Panc1 (cell line): Measurements from ENCODE around the gene RSU1. TPM values are rescaled to one million over a fixed set of nuclear protein-coding genes. Genes with fewer than 3 reads are reported as not detected.

ENCODE experiments used
- ATAC-seq: fragments of 200-7000 bp; cut with Tn5 transposase; 2 replicates; pipeline ENCODE4 v1.9.1; 2020; ENCODE audit warnings: mild to moderate bottlenecking, moderate library complexity
- BruUV-seq: library from RNA; stranded (reverse); fragments of 400-500 nt; replicated peaks from 2 replicates; lab custom pipeline; 2021; lab: Mats Ljungman, UMichigan
- CTCF ChIA-PET: fragments of 300-600 bp; sonication (Branson Sonifier 250); formaldehyde crosslinking; loops from one replicate; lab custom pipeline; 2022; ENCODE audit warnings: antibody characterized with exemption; lab: Charles Lee
- POLR2A ChIA-PET: fragments of 300-600 bp; sonication (Branson Sonifier 250); formaldehyde crosslinking; loops from one replicate; lab custom pipeline; 2022; ENCODE audit warnings: antibody characterized with exemption; lab: Charles Lee
- DNase-seq: peaks from one replicate; pipeline ENCODE4 v3.0.0-alpha.2; 2010; ENCODE audit warnings: low read depth, low spot score
- H3K27ac ChIP-seq: 2 replicates; pipeline ENCODE4 v1.5.1; 2011; ENCODE audit warnings: mild to moderate bottlenecking, low read length, inconsistent platforms
- H3K27me3 ChIP-seq: fragments of 200-500 bp; sonication (Bioruptor generic); 2 replicates; pipeline ENCODE4 v1.6.0; 2014; ENCODE audit warnings: low read length, inconsistent platforms; ENCODE audit not compliant: control insufficient read depth, insufficient read depth
- H3K36me3 ChIP-seq: fragments of 200-500 bp; sonication (Bioruptor generic); 2 replicates; pipeline ENCODE4 v1.5.1; 2014; ENCODE audit warnings: inconsistent platforms, mild to moderate bottlenecking, low read length, moderate library complexity; ENCODE audit not compliant: control insufficient read depth, insufficient read depth
- H3K4me1 ChIP-seq: 2 replicates; pipeline ENCODE4 v1.5.1; 2011; ENCODE audit warnings: inconsistent platforms, mild to moderate bottlenecking, low read length, moderate library complexity; ENCODE audit not compliant: control insufficient read depth, insufficient read depth
- H3K4me3 ChIP-seq, 2 experiments: 2 replicates each; pipeline ENCODE4 v1.5.1; 2011 to 2012; ENCODE audit warnings: low read depth in 2 of 2, low read length in 2 of 2, mild to moderate bottlenecking in 2 of 2, inconsistent platforms in 1 of 2, moderate library complexity in 1 of 2
- H3K9me3 ChIP-seq: fragments of 200-500 bp; sonication (Bioruptor generic); 2 replicates; pipeline ENCODE4 v1.5.1; 2014; ENCODE audit warnings: low read depth, mild to moderate bottlenecking, inconsistent platforms, low read length, moderate library complexity; ENCODE audit not compliant: control insufficient read depth, insufficient read depth
- CTCF ChIP-seq: fragments of 450-650 bp; IDR thresholded peaks from 2 replicates; pipeline ENCODE4 v1.5.1; 2017; ENCODE audit warnings: mild to moderate bottlenecking
- POLR2AphosphoS5 ChIP-seq: IDR thresholded peaks from 2 replicates; pipeline ENCODE4 v1.6.1; 2012; ENCODE audit warnings: mild to moderate bottlenecking, low read depth, low read length, moderate library complexity
- SIN3A ChIP-seq: IDR thresholded peaks from 2 replicates; pipeline ENCODE4 v1.6.1; 2012; ENCODE audit warnings: low read depth, mild to moderate bottlenecking, low read length, moderate library complexity, borderline replicate concordance; ENCODE audit not compliant: insufficient read depth
- TCF7L2 ChIP-seq: IDR thresholded peaks from 2 replicates; pipeline ENCODE4 v1.6.1; 2011; ENCODE audit warnings: mild to moderate bottlenecking, low read depth, low read length, inconsistent platforms
- in situ Hi-C: cut with HindIII; loops from 2 replicates; pipeline ENCODE4 v1.10.0; 2016; ENCODE audit warnings: low sequenced_read_pairs, low pct_unique_long_range_greater_than_20kb
- intact Hi-C: fragments of 100-400 bp; cut with micrococcal nuclease; formaldehyde crosslinking; loops from one replicate; pipeline ENCODE4 v1.10.0; 2022; ENCODE audit not compliant: unreplicated experiment
- total RNA-seq: library from RNA; stranded (reverse); gene quantifications from one replicate; pipeline ENCODE4 v1.2.1, GENCODE V29; 2021; ENCODE audit not compliant: unreplicated experiment
- TF ChIP-seq, protein P1 (sequence below), 2 experiments: IDR thresholded peaks; 2 replicates each; pipeline ENCODE4 v1.6.1; 2011 to 2012; ENCODE audit warnings: low read depth in 2 of 2, control low read depth in 1 of 2, low read length in 1 of 2, mild to moderate bottlenecking in 1 of 2, moderate library complexity in 1 of 2; ENCODE audit not compliant: insufficient read depth in 1 of 2

RSU1 gene
- total RNA-seq, 1 experiment from 2014 or later, result 55.6 TPM

GRCh38 chr10:16640153-16640552 is 177.1 kb downstream of the RSU1 start:
- Histone ChIP-seq H3K27me3 (no peaks in the 10 kb centered on the region), H3K9me3 (no peaks in the 10 kb centered on the region), H3K27ac (no peak overlapping the region), H3K36me3 (no peaks in the 10 kb centered on the region), H3K4me1 (peaks cover 7% of the 10 kb centered on the region), H3K4me3 (no peak overlapping the region)
- DNase-seq (no peak), ATAC-seq (no peak)
- TF ChIP-seq, protein P1, sequence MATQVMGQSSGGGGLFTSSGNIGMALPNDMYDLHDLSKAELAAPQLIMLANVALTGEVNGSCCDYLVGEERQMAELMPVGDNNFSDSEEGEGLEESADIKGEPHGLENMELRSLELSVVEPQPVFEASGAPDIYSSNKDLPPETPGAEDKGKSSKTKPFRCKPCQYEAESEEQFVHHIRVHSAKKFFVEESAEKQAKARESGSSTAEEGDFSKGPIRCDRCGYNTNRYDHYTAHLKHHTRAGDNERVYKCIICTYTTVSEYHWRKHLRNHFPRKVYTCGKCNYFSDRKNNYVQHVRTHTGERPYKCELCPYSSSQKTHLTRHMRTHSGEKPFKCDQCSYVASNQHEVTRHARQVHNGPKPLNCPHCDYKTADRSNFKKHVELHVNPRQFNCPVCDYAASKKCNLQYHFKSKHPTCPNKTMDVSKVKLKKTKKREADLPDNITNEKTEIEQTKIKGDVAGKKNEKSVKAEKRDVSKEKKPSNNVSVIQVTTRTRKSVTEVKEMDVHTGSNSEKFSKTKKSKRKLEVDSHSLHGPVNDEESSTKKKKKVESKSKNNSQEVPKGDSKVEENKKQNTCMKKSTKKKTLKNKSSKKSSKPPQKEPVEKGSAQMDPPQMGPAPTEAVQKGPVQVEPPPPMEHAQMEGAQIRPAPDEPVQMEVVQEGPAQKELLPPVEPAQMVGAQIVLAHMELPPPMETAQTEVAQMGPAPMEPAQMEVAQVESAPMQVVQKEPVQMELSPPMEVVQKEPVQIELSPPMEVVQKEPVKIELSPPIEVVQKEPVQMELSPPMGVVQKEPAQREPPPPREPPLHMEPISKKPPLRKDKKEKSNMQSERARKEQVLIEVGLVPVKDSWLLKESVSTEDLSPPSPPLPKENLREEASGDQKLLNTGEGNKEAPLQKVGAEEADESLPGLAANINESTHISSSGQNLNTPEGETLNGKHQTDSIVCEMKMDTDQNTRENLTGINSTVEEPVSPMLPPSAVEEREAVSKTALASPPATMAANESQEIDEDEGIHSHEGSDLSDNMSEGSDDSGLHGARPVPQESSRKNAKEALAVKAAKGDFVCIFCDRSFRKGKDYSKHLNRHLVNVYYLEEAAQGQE (IDR thresholded peaks at IDR 0.05; ENCODE audit: insufficient read depth in 1 of 2, low read depth in 2 of 2, low read length in 1 of 2), result no peak
- TF ChIP-seq SIN3A (no peak), POLR2AphosphoS5 (no peak)
- intact Hi-C loops, result no loop called here
- CTCF ChIA-PET, result no interaction called here
- POLR2A ChIA-PET, result no interaction called here
- no TSS peak for BruUV-seq
- in situ Hi-C loops, result no loop called here

- CTCF ChIA-PET, result no interaction called here
- in situ Hi-C loops, result no loop called here
- no peak for TF ChIP-seq TCF7L2
- POLR2A ChIA-PET, result no interaction called here
- intact Hi-C loops, result no loop called here
- no TSS peak for BruUV-seq
- DNase-seq (no peak), ATAC-seq (no peak)
- H3K36me3 ChIP-seq, result no peaks in the 10 kb centered on the region
- H3K4me3 ChIP-seq, result no peak overlapping the region
- no peaks in the 10 kb centered on the region for H3K27me3 ChIP-seq
- no peak overlapping the region for H3K27ac ChIP-seq
- H3K9me3 ChIP-seq, result no peaks in the 10 kb centered on the region
- H3K4me1 ChIP-seq, result peaks cover 5% of the 10 kb centered on the region
These were observed 177.8 kb downstream of the RSU1 start for GRCh38 chr10:16639471-16639870.

DNA sequence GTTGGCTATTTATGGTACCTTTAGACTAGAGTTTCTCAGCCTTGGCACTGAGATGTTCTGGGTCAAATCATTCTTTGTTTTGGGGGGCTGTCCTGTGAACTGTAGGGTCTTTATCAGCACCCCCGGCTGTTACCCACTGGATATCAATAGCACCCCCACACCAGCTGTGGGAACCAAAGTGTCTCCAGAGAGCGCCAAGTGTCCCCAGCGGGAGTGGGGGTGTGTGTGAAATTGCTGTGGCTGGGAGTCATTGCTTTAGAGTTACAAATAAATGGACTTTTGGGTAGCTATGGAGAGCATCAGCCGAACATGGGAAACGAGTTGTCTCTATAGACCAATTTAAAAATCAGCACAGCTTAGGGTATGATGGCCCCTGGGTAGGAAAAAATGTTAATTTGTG is 184.2 kb downstream of the RSU1 start:
- in situ Hi-C loops (no loop called here), intact Hi-C loops (no loop called here)
- H3K36me3 ChIP-seq, result no peaks in the 10 kb centered on the region
- H3K4me3 ChIP-seq, result no peak overlapping the region
- TF ChIP-seq, protein P1 (IDR thresholded peaks at IDR 0.05; ENCODE audit: insufficient read depth in 1 of 2, low read depth in 2 of 2, low read length in 1 of 2), result no peak
- TF ChIP-seq SIN3A (no peak), CTCF (no peak), TCF7L2 (no peak), POLR2AphosphoS5 (no peak)
- ChIA-PET POLR2A (no interaction called here), CTCF (no interaction called here)
- H3K27me3 ChIP-seq, result no peaks in the 10 kb centered on the region
- H3K9me3 ChIP-seq, result no peaks in the 10 kb centered on the region
- H3K27ac ChIP-seq, result no peak overlapping the region
- no peak for ATAC-seq
- DNase-seq, result no peak
- BruUV-seq, result no TSS peak
- H3K4me1 ChIP-seq, result no peaks in the 10 kb centered on the region
